ENCODE measurements around the gene HCN2.

DNA sequence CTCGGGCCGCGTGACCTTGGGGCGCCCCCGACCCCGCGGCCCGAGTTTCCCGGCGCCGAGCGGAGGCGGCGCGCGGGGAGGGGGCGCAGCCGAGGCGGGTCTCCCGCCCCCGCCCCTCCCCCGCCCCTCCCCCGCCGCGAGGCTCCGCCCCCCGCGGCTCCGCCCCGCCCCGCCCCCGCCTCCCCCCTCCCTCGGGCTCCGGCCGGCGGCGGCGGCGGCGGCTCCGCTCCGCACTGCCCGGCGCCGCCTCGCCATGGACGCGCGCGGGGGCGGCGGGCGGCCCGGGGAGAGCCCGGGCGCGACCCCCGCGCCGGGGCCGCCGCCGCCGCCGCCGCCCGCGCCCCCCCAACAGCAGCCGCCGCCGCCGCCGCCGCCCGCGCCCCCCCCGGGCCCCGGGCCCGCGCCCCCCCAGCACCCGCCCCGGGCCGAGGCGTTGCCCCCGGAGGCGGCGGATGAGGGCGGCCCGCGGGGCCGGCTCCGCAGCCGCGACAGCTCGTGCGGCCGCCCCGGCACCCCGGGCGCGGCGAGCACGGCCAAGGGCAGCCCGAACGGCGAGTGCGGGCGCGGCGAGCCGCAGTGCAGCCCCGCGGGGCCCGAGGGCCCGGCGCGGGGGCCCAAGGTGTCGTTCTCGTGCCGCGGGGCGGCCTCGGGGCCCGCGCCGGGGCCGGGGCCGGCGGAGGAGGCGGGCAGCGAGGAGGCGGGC, at the start of gene HCN2:
- TF ChIP-seq, protein P1, sequence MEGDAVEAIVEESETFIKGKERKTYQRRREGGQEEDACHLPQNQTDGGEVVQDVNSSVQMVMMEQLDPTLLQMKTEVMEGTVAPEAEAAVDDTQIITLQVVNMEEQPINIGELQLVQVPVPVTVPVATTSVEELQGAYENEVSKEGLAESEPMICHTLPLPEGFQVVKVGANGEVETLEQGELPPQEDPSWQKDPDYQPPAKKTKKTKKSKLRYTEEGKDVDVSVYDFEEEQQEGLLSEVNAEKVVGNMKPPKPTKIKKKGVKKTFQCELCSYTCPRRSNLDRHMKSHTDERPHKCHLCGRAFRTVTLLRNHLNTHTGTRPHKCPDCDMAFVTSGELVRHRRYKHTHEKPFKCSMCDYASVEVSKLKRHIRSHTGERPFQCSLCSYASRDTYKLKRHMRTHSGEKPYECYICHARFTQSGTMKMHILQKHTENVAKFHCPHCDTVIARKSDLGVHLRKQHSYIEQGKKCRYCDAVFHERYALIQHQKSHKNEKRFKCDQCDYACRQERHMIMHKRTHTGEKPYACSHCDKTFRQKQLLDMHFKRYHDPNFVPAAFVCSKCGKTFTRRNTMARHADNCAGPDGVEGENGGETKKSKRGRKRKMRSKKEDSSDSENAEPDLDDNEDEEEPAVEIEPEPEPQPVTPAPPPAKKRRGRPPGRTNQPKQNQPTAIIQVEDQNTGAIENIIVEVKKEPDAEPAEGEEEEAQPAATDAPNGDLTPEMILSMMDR (conservative IDR thresholded peaks at IDR 0.05; ENCODE audit: low read depth, low read length) = no peak
- no peak for TF ChIP-seq EZH2 (IDR thresholded peaks at IDR 0.05; ENCODE audit: borderline replicate concordance, low read depth, low read length, poor library complexity, severe bottlenecking)

Data from A673 (cell line).